ENCODE measurements around the gene JPH4. TPM values are rescaled to one million over a fixed set of nuclear protein-coding genes. Genes with fewer than 3 reads are reported as not detected.

The JPH4 gene
- total RNA-seq, 1 experiment from 2014 or later, result 6.8 TPM

DNA sequence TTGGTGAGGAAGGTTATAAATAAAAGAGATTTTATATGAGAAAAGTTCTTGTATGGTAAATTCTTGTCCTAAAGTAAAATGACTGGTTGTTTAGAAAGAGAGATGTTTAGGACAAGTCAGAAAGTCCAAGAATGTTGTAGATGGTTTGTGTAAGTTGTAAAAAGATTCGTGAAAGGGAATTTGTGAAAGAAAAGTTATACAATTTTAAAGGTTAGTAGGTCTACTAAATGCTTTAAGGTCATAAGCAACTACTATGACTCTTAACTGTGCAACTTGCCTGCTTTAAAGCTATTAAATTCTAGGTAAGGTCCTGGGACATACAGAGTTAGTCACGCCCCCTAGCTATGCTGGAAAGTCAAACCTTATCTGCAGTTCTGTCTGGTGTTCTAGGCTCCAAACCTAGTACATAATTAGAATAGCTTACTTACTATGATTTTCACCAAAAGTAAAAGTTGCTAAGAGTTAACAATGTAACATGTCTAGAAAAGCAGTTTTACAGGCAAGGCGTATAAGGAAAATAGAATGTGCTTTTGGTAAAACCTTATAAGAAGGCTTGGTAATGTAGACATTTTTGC is 46.3 kb upstream of the JPH4 start:
- no peak overlapping the region for H2BK12ac ChIP-seq (ENCODE audit: insufficient read length, low read depth, low read length)
- no peaks in the 10 kb centered on the region for H4K20me1 ChIP-seq (ENCODE audit: control insufficient read depth, insufficient read depth, insufficient read length)
- no peak overlapping the region for H3K4ac ChIP-seq (ENCODE audit: low read depth, low read length)
- peaks cover 25% of the 10 kb centered on the region for H3K9me3 ChIP-seq (ENCODE audit: control insufficient read depth, low read depth, low read length)
- no peaks in the 10 kb centered on the region for H3K79me2 ChIP-seq (ENCODE audit: insufficient read depth, low read length)
- no peaks in the 10 kb centered on the region for H3K27me3 ChIP-seq (ENCODE audit: insufficient read depth, low read length)
- H3K14ac ChIP-seq (ENCODE audit: insufficient read depth, low read length), result no peak overlapping the region
- no peak overlapping the region for H2BK5ac ChIP-seq (ENCODE audit: insufficient read length, low read length)
- H4K8ac ChIP-seq (replicated peaks; ENCODE audit: insufficient read length, low read depth, low read length), result no peak overlapping the region
- H4K5ac ChIP-seq (ENCODE audit: insufficient read length, low read depth, low read length), result no peak overlapping the region
- no peak overlapping the region for H2BK15ac ChIP-seq (ENCODE audit: low read depth, low read length)
- H3K4me3 Mint-ChIP-seq, result no peak overlapping the region; a peak in 1 of 5 replicates
- WGBS (ENCODE audit: extremely low coverage, insufficient read length, low lambda C conversion rate), result 100% methylated on average over 1 of the region's 3 CpGs
- H3K4me1 Mint-ChIP-seq, result no peaks in the 10 kb centered on the region
- no peak overlapping the region for H3K18ac ChIP-seq (ENCODE audit: insufficient read length, low read depth, low read length)
- DNase-seq, result no peak
- no peak overlapping the region for H2BK120ac ChIP-seq (ENCODE audit: low read depth, low read length, poor library complexity, severe bottlenecking)
- no peak overlapping the region for H2BK20ac ChIP-seq (ENCODE audit: low read depth, low read length, poor library complexity, severe bottlenecking)
- no peaks in the 10 kb centered on the region for H3K23me2 ChIP-seq (ENCODE audit: insufficient read length, low read depth, low read length, poor library complexity, severe bottlenecking)
- TF ChIP-seq, protein P1, sequence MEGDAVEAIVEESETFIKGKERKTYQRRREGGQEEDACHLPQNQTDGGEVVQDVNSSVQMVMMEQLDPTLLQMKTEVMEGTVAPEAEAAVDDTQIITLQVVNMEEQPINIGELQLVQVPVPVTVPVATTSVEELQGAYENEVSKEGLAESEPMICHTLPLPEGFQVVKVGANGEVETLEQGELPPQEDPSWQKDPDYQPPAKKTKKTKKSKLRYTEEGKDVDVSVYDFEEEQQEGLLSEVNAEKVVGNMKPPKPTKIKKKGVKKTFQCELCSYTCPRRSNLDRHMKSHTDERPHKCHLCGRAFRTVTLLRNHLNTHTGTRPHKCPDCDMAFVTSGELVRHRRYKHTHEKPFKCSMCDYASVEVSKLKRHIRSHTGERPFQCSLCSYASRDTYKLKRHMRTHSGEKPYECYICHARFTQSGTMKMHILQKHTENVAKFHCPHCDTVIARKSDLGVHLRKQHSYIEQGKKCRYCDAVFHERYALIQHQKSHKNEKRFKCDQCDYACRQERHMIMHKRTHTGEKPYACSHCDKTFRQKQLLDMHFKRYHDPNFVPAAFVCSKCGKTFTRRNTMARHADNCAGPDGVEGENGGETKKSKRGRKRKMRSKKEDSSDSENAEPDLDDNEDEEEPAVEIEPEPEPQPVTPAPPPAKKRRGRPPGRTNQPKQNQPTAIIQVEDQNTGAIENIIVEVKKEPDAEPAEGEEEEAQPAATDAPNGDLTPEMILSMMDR (conservative IDR thresholded peaks at IDR 0.05), result no peak
- no peak overlapping the region for H3K27ac ChIP-seq (ENCODE audit: insufficient read length, low read depth, low read length)
- peaks cover 0 to 17% (median 0%) of the 10 kb centered on the region in 3 experiments; a peak in 4 of 7 replicates for H3K36me3 Mint-ChIP-seq (ENCODE audit: insufficient read depth in 1 of 3, low read depth in 3 of 3)
- no peak overlapping the region for H3K9ac ChIP-seq (ENCODE audit: extremely low read depth, insufficient read length, low read length)
- H3K23ac ChIP-seq (ENCODE audit: insufficient read length, low read depth, low read length), result no peak overlapping the region
- no peak overlapping the region for H2AFZ ChIP-seq (ENCODE audit: low read length)
- H3K27ac Mint-ChIP-seq, result no peak overlapping the region
- H3T11ph ChIP-seq (ENCODE audit: low read length), result no peak overlapping the region
- no peak overlapping the region for H3K4me2 ChIP-seq (ENCODE audit: insufficient read depth, insufficient read length, low read length)
- H2AK5ac ChIP-seq (ENCODE audit: insufficient read length, low read length), result no peak overlapping the region
- H3K27me3 Mint-ChIP-seq (ENCODE audit: low read depth), result peaks cover 3% of the 10 kb centered on the region
- no peak overlapping the region for H4K91ac ChIP-seq (ENCODE audit: insufficient read length, low read depth, low read length)
- no peaks in the 10 kb centered on the region for H3K4me1 ChIP-seq (ENCODE audit: insufficient read depth, low read length)
- no peaks in the 10 kb centered on the region for H3K79me1 ChIP-seq (ENCODE audit: insufficient read depth, low read depth, low read length, poor library complexity, severe bottlenecking)
- H3K56ac ChIP-seq (ENCODE audit: insufficient read length, low read depth, low read length), result no peak overlapping the region
- H3K9me3 Mint-ChIP-seq, result peaks cover 44 to 64% of the 10 kb centered on the region in 2 experiments

All from H9 (cell line).